HepG2 (cell line): ENCODE data around the gene VAPA. TPM values are rescaled to one million over a fixed set of nuclear protein-coding genes. Genes with fewer than 3 reads are reported as not detected.

ENCODE experiments used
- CREM ChIP-seq, 2 experiments: sonication (generic) in 1 of 2; formaldehyde crosslinking in 1 of 2; IDR thresholded peaks; 2 replicates each; pipeline versions ENCODE4 v1.4.0 to v1.6.1; 2016 to 2020; ENCODE audit warnings: antibody characterized with exemption in 1 of 2, mild to moderate bottlenecking in 1 of 2, missing genetic modification reagents in 1 of 2
- ERF ChIP-seq: IDR thresholded peaks from 2 replicates; pipeline ENCODE4 v1.6.1; 2018; ENCODE audit warnings: missing biosample characterization, missing genetic modification reagents
- GFI1 ChIP-seq: sonication (generic); formaldehyde crosslinking; IDR thresholded peaks from 2 replicates; pipeline ENCODE4 v1.5.0; 2020; ENCODE audit warnings: missing genetic modification reagents, mild to moderate bottlenecking, borderline replicate concordance
- GTF2F1 ChIP-seq: fragments of 150-350 bp; IDR thresholded peaks from 2 replicates; pipeline ENCODE4 v1.6.1; 2014; ENCODE audit warnings: low read length
- HNF4G ChIP-seq, 2 experiments: sonication (generic) in 1 of 2; formaldehyde crosslinking in 1 of 2; IDR thresholded peaks; 2 replicates each; pipeline versions ENCODE4 v1.4.0 to v1.6.1; 2011 to 2020; ENCODE audit warnings: borderline replicate concordance in 2 of 2, low read depth in 2 of 2, mild to moderate bottlenecking in 2 of 2, low read length in 1 of 2, missing genetic modification reagents in 1 of 2, moderate library complexity in 1 of 2
- MED1 ChIP-seq: sonication (generic); formaldehyde crosslinking; IDR thresholded peaks from 2 replicates; pipeline ENCODE4 v1.4.0; 2020; ENCODE audit warnings: missing genetic modification reagents
- NFE2 ChIP-seq: sonication (generic); formaldehyde crosslinking; IDR thresholded peaks from 2 replicates; pipeline ENCODE4 v1.4.0; 2020; ENCODE audit warnings: missing genetic modification reagents
- NKX3-1 ChIP-seq: sonication (generic); formaldehyde crosslinking; IDR thresholded peaks from 2 replicates; pipeline ENCODE4 v1.5.0; 2020; ENCODE audit warnings: missing genetic modification reagents
- POGZ ChIP-seq: sonication (generic); formaldehyde crosslinking; IDR thresholded peaks from 2 replicates; pipeline ENCODE4 v1.4.0; 2020; ENCODE audit warnings: mild to moderate bottlenecking, missing genetic modification reagents
- SMARCC2 ChIP-seq: fragments of 450-650 bp; IDR thresholded peaks from 2 replicates; pipeline ENCODE4 v1.6.1; 2017; ENCODE audit warnings: antibody characterized with exemption, mild to moderate bottlenecking
- TEAD3 ChIP-seq: optimal IDR thresholded peaks from 2 replicates; pipeline ENCODE3; 2016; ENCODE audit warnings: borderline replicate concordance
- THAP7 ChIP-seq: sonication (generic); formaldehyde crosslinking; IDR thresholded peaks from 2 replicates; pipeline ENCODE4 v1.8.1; 2023; ENCODE audit warnings: mild to moderate bottlenecking, missing genetic modification reagents
- ZC3H4 ChIP-seq: sonication (generic); formaldehyde crosslinking; IDR thresholded peaks from 2 replicates; pipeline ENCODE4 v1.4.0; 2020; ENCODE audit warnings: missing genetic modification reagents, borderline replicate concordance
- ZKSCAN5 ChIP-seq: sonication (generic); formaldehyde crosslinking; IDR thresholded peaks from 2 replicates; pipeline ENCODE4 v1.5.1; 2020; ENCODE audit warnings: mild to moderate bottlenecking, missing genetic modification reagents
- ZNF260 ChIP-seq: sonication (generic); formaldehyde crosslinking; IDR thresholded peaks from 2 replicates; pipeline ENCODE4 v1.4.0; 2020; ENCODE audit warnings: missing genetic modification reagents, low read depth, mild to moderate bottlenecking, borderline replicate concordance
- ZNF543 ChIP-seq: sonication (generic); formaldehyde crosslinking; IDR thresholded peaks from 2 replicates; pipeline ENCODE4 v1.4.0; 2020; ENCODE audit warnings: mild to moderate bottlenecking, missing genetic modification reagents
- ZNF704 ChIP-seq: sonication (generic); formaldehyde crosslinking; IDR thresholded peaks from 2 replicates; pipeline ENCODE4 v1.8.1; 2023; ENCODE audit warnings: mild to moderate bottlenecking, inconsistent platforms, moderate library complexity, missing genetic modification reagents, borderline replicate concordance
- ZNF768 ChIP-seq: sonication (generic); formaldehyde crosslinking; IDR thresholded peaks from 2 replicates; pipeline ENCODE4 v1.4.0; 2020; ENCODE audit warnings: missing genetic modification reagents
- polyA plus RNA-seq, 8 experiments: library from polyadenylated mRNA; depleted of rRNA in 3 of 8; stranded (reverse) in 7 of 8; unstranded in 1 of 8; fragments of >200 nt; fragmentation: Illumina TruSeq in 4 of 8; extraction: Trizol in 4 of 8; gene quantifications; 2 replicates each; pipeline versions ENCODE4 v1.2.1 to v1.2.3, GENCODE V29; 2011 to 2016; ENCODE audit warnings: low read depth in 4 of 8, missing spikeins in 1 of 8, mixed read lengths in 1 of 8; ENCODE audit not compliant: insufficient read depth in 1 of 8
- total RNA-seq, 5 experiments: library from RNA; depleted of rRNA; stranded (reverse); fragments of >200 nt; fragmentation: Illumina TruSeq; extraction: Trizol; gene quantifications; 2 replicates each; pipeline ENCODE4 v1.2.3, GENCODE V29; 2016; ENCODE audit warnings: low read depth in 1 of 5
- TF ChIP-seq, protein P1 (sequence below): IDR thresholded peaks from 2 replicates; pipeline ENCODE4 v1.4.0; 2020; ENCODE audit warnings: mild to moderate bottlenecking, missing genetic modification reagents
- TF ChIP-seq, protein P2 (sequence below): sonication (generic); formaldehyde crosslinking; IDR thresholded peaks from 2 replicates; pipeline ENCODE4 v1.8.0; 2022; ENCODE audit warnings: mild to moderate bottlenecking, missing genetic modification reagents, borderline replicate concordance
- TF ChIP-seq, protein P3 (sequence below): sonication (generic); formaldehyde crosslinking; IDR thresholded peaks from 2 replicates; pipeline ENCODE4 v1.8.0; 2022; ENCODE audit warnings: mild to moderate bottlenecking, missing genetic modification reagents

The VAPA gene
- total and polyA plus RNA-seq, 2 of the 13 experiments (the other 11 are each of a cell fraction or from before 2014, with no cell fraction given), result 167 to 294 TPM

DNA sequence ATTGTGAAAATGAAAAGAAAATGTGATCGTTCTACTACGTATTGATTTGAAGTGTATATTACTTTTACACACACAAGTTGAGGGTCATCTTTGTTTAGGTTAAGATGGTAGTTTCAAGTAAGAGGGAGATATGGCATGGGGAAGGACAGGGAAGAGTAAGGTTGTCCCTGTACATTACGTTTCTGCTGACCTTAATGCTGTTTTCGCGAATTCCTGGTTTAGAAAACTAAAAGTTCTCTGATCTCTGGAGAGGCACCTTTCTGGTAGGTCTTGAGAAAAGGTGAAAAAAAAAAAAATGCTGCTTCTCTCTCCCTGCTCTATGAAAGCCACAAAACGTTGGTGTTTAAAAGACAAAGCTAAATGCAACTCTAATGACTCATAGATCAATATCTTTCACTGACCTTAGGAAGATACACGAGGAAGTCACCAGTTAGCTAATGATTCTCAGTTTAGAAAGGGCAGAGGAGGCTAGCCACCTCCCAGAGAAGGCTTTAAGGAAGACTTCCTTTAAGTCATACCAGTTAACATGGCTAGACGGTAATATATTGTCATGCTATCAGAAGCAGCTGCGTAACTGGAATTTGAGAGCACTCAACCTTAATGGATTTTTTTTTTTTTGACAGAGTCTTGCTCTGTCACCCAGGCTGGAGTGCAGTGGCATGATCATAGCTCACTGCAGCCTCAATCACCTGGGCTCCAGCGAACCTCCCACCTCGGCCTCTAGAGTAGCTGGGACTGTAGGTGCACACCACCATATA lies 14.8 kb upstream of the VAPA start (continued):
- TF ChIP-seq, protein P1, sequence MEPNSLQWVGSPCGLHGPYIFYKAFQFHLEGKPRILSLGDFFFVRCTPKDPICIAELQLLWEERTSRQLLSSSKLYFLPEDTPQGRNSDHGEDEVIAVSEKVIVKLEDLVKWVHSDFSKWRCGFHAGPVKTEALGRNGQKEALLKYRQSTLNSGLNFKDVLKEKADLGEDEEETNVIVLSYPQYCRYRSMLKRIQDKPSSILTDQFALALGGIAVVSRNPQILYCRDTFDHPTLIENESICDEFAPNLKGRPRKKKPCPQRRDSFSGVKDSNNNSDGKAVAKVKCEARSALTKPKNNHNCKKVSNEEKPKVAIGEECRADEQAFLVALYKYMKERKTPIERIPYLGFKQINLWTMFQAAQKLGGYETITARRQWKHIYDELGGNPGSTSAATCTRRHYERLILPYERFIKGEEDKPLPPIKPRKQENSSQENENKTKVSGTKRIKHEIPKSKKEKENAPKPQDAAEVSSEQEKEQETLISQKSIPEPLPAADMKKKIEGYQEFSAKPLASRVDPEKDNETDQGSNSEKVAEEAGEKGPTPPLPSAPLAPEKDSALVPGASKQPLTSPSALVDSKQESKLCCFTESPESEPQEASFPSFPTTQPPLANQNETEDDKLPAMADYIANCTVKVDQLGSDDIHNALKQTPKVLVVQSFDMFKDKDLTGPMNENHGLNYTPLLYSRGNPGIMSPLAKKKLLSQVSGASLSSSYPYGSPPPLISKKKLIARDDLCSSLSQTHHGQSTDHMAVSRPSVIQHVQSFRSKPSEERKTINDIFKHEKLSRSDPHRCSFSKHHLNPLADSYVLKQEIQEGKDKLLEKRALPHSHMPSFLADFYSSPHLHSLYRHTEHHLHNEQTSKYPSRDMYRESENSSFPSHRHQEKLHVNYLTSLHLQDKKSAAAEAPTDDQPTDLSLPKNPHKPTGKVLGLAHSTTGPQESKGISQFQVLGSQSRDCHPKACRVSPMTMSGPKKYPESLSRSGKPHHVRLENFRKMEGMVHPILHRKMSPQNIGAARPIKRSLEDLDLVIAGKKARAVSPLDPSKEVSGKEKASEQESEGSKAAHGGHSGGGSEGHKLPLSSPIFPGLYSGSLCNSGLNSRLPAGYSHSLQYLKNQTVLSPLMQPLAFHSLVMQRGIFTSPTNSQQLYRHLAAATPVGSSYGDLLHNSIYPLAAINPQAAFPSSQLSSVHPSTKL, result peak; percentile 80
- TF ChIP-seq ZNF704 (CRISPR knock-in tag), result no peak
- no peak for TF ChIP-seq HNF4G (IDR thresholded peaks at IDR 0.05; ENCODE audit: borderline replicate concordance, low read depth, low read length)
- TF ChIP-seq HNF4G (CRISPR knock-in tag; IDR thresholded peaks at IDR 0.05; ENCODE audit: borderline replicate concordance, low read depth), result no peak
- peak; percentile 47; the same call in 1 of the 2 replicates for TF ChIP-seq CREM (IDR thresholded peaks at IDR 0.05)
- TF ChIP-seq CREM (CRISPR knock-in tag; IDR thresholded peaks at IDR 0.05), result no peak
- TF ChIP-seq NFE2 (CRISPR knock-in tag), result no peak
- TF ChIP-seq SMARCC2, result no peak
- no peak for TF ChIP-seq GTF2F1
- TF ChIP-seq THAP7 (CRISPR knock-in tag), result no peak
- TF ChIP-seq POGZ (CRISPR knock-in tag), result no peak
- no peak for TF ChIP-seq ZKSCAN5 (CRISPR knock-in tag)
- TF ChIP-seq, protein P2, sequence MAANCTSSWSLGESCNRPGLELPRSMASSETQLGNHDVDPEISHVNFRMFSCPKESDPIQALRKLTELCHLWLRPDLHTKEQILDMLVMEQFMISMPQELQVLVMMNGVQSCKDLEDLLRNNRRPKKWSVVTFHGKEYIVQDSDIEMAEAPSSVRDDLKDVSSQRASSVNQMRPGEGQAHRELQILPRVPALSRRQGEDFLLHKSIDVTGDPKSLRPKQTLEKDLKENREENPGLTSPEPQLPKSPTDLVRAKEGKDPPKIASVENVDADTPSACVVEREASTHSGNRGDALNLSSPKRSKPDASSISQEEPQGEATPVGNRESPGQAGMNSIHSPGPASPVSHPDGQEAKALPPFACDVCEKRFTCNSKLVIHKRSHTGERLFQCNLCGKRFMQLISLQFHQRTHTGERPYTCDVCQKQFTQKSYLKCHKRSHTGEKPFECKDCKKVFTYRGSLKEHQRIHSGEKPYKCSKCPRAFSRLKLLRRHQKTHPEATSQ (CRISPR knock-in tag), result no peak
- TF ChIP-seq ZNF768 (CRISPR knock-in tag), result no peak
- TF ChIP-seq ZNF260 (CRISPR knock-in tag), result no peak
- no peak for TF ChIP-seq TEAD3 (CRISPR knock-in tag)
- TF ChIP-seq NKX3-1, result no peak
- no peak for TF ChIP-seq ZC3H4 (CRISPR knock-in tag)
- TF ChIP-seq, protein P3, sequence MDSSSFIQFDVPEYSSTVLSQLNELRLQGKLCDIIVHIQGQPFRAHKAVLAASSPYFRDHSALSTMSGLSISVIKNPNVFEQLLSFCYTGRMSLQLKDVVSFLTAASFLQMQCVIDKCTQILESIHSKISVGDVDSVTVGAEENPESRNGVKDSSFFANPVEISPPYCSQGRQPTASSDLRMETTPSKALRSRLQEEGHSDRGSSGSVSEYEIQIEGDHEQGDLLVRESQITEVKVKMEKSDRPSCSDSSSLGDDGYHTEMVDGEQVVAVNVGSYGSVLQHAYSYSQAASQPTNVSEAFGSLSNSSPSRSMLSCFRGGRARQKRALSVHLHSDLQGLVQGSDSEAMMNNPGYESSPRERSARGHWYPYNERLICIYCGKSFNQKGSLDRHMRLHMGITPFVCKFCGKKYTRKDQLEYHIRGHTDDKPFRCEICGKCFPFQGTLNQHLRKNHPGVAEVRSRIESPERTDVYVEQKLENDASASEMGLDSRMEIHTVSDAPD (CRISPR knock-in tag), result no peak
- TF ChIP-seq ZNF543, result no peak
- 0 out of 2 replicates have a peak, but pooled peaks have one; percentile 40 for TF ChIP-seq ERF (CRISPR knock-in tag)
- no peak for TF ChIP-seq MED1
- no peak for TF ChIP-seq GFI1
